Ovary (tissue), 9 donors: ENCODE data around the gene RAP1GAP. TPM values are rescaled to one million over a fixed set of nuclear protein-coding genes. Genes with fewer than 3 reads are reported as not detected.
"Not testable (repeated sequence)": the region's sequence is repeated elsewhere in the genome, so short reads cannot be mapped to it uniquely, and the experiment has no call there.

Experiments
- DNase-seq, 5 donors: peaks; one replicate each; pipeline ENCODE4 v3.0.0-alpha.2; 2019 to 2020
- H3K27ac ChIP-seq, 2 donors: fragments of 200-600 bp; one replicate each; pipeline versions ENCODE4 v1.5.1 to v1.8.0; 2019 to 2022
- H3K27me3 ChIP-seq: fragments of 200-600 bp; one replicate; pipeline ENCODE4 v1.8.0; 2022
- H3K36me3 ChIP-seq: fragments of 200-600 bp; sonication (generic); one replicate; pipeline ENCODE4 v1.5.1; 2019
- H3K4me1 ChIP-seq: one replicate; pipeline ENCODE4 v1.8.1; 2013; ENCODE audit warnings: mild to moderate bottlenecking, moderate library complexity; ENCODE audit not compliant: insufficient read depth
- H3K4me3 ChIP-seq: fragments of 200-600 bp; sonication (generic); one replicate; pipeline ENCODE4 v1.5.1; 2017
- H3K9me3 ChIP-seq, 2 donors: fragments of 200-600 bp in 1 of 2; sonication (generic) in 1 of 2; one replicate each; pipeline versions ENCODE4 v1.5.1 to v1.8.1; 2013 to 2019; ENCODE audit warnings: mild to moderate bottlenecking in 1 of 2, moderate library complexity in 1 of 2
- CTCF ChIP-seq, 3 donors: fragments of 450-650 bp in 2 of 3; fragments of 200-600 bp in 1 of 3; IDR thresholded peaks; one replicate each; pipeline versions ENCODE4 v1.5.1 to v1.8.0; 2016 to 2022; ENCODE audit warnings: antibody characterized with exemption in 3 of 3, mild to moderate bottlenecking in 1 of 3
- EP300 ChIP-seq: sonication (generic); formaldehyde crosslinking; IDR thresholded peaks from one replicate; pipeline ENCODE4 v1.6.1; 2017; ENCODE audit warnings: antibody characterized with exemption
- POLR2A ChIP-seq: fragments of 450-650 bp; IDR thresholded peaks from one replicate; pipeline ENCODE4 v1.6.1; 2017; ENCODE audit warnings: antibody characterized with exemption, mild to moderate bottlenecking, moderate library complexity
- WGBS, 3 donors: extraction: QIAGEN DNeasy Blood & Tissue Kit in 1 of 3; methylation state at CpG; one replicate each; pipeline versions ENCODE4 v1.1.5 to v1.1.7; 2013 to 2017; 5-methylcytosine and 5-hydroxymethylcytosine counted together
- intact Hi-C, 4 donors: fragments of 100-400 bp; cut with DNase I; formaldehyde crosslinking; loops; one replicate each; pipeline versions ENCODE4 v1.11.0 to v1.15.1; 2022 to 2023
- polyA plus RNA-seq, 2 donors: library from polyadenylated mRNA; stranded (reverse); fragments of 200-250 nt in 1 of 2; fragments of 350-450 nt in 1 of 2; fragmentation: Illumina TruSeq in 1 of 2; extraction: RNeasy Lipid Tissue Mini Kit (QIAGEN cat#74804) in 1 of 2; gene quantifications; one replicate each; pipeline ENCODE4 v1.2.3, GENCODE V29; 2013 to 2014
- total RNA-seq, 7 donors: library from RNA; depleted of rRNA in 2 of 7; stranded (reverse); fragments of >200 nt in 2 of 7; fragmentation: NEBNext Ultra II Directional in 3 of 7; extraction: Animal tissue kit (Norgen Biotek cat#: 25700) in 3 of 7; gene quantifications; one replicate each; pipeline versions ENCODE4 v1.1.0 to v1.2.4, GENCODE V29; 2016 to 2023
- donor health status: DM: no; HTN: no; CAD: no; lungs with moderate emphysema.
- donor health status: DM: no; HTN: no; CAD: no.
- donor health status: Bipolar disorder and iron deficiency.
- donor health status: DM: yes; HTN: yes; CAD: no.
- donor health status: DM: no; HTN: no; CAD: no.
- donor health status: DM: yes; HTN: yes; CAD: no.

The RAP1GAP gene
- total and polyA plus RNA-seq, 9 donors: 0.60 to 9.4 (median 2.8) TPM

DNA sequence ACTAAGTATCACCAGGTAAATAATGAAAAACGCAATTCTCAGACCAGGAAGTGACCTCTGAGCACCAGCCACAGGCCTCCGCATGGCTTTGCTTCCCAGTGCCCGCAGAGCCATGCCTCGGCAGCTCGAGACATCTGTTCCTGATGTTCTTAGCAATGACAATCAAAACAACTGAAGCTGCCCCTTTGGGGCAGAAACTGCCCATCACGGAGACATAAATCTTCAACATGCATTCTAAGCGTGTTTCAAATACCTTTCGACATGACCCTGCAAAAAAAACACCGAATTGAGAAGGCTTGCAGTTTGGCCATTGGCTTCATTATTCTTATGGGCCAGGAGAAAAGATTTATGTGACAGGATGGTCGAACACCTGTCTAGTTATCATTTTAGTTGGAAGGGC, 5.8 kb upstream of the RAP1GAP start:
- DNase-seq: no peak
- peaks cover 12% of the 10 kb centered on the region for H3K4me1 ChIP-seq
- H3K27ac ChIP-seq: no peak overlapping the region
- H3K9me3 ChIP-seq: no peaks in the 10 kb centered on the region
- H3K4me3 ChIP-seq: no peak overlapping the region
- intact Hi-C loops: loop anchor here in 1 of 4 donors (5.0 kb wide), 1 partner anchor 743 kb away; no protein-coding TSS in a partner anchor
- no peaks in the 10 kb centered on the region for H3K36me3 ChIP-seq
- no peaks in the 10 kb centered on the region for H3K27me3 ChIP-seq
- 84 to 86% (median 85%) methylated on average over 10 of the region's 10 CpGs for WGBS, 3 donors
- TF ChIP-seq POLR2A (no peak), CTCF (IDR thresholded peaks at IDR 0.05) (no peak), EP300 (no peak)

DNA sequence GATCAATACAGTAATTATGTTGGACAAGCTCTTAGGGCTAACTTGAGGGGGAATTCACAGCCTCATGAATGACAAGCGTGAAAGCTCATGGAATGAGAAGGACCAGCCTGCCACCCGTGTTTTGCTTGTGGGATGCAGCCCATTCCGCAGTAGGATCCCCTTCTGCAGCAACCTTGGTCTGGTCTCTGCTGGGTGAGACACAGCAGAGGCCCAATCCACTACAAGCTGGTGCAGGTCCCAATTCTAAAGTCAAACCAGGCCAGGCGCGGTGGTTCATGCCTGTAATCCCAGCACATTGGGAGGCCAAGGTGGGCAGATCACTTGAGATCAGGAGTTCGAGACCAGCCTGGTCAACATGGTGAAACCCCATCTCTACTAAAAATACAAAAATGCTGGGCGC, 4.7 kb upstream of the RAP1GAP start:
- H3K27me3 ChIP-seq, H3K36me3 ChIP-seq, H3K9me3 ChIP-seq, intact Hi-C loops, DNase-seq, H3K4me3 ChIP-seq, H3K27ac ChIP-seq: not testable (repeated sequence)
- H3K4me1 ChIP-seq: peaks cover 17% of the 10 kb centered on the region
- 68 to 78% (median 70%) methylated on average over 7 of the region's 7 CpGs for WGBS, 3 donors

DNA sequence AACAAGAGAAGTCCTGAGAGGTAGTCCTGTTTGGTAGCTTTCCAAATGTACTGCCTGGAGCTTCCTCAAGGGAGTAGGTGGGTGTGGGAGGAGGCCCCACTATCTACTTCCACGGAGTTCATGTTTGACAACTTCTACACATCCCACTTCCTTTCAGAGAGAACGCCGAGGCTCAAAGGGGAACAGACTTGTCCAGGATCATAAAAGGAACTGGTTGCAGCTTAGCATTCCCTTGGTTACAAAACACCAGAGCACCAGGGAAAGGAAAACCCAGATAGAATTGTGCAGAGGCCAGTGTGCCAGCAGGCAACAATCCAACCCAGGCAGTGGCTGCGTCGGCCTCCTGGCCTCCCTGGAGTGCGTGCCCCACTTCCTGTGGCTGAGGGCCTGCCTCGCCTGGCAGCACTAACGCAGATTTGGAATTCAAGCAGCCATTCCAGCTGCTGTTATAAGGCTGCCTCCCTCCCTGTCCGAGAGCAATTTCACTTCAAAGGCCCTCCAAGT, 4.2 kb upstream of the RAP1GAP start:
- Histone ChIP-seq H3K4me1 (peaks cover 17% of the 10 kb centered on the region), H3K4me3 (no peak overlapping the region), H3K9me3 (no peaks in the 10 kb centered on the region), H3K36me3 (no peaks in the 10 kb centered on the region), H3K27me3 (no peaks in the 10 kb centered on the region), H3K27ac (no peak overlapping the region)
- peak; percentile 56 to 70 (median 61) for DNase-seq
- intact Hi-C loops: no loop called here
- TF ChIP-seq EP300 (no peak), POLR2A (no peak), CTCF (IDR thresholded peaks at IDR 0.05) (no peak)
- WGBS, 3 donors: 1 to 3% (median 1%) methylated on average over 9 of the region's 9 CpGs

DNA sequence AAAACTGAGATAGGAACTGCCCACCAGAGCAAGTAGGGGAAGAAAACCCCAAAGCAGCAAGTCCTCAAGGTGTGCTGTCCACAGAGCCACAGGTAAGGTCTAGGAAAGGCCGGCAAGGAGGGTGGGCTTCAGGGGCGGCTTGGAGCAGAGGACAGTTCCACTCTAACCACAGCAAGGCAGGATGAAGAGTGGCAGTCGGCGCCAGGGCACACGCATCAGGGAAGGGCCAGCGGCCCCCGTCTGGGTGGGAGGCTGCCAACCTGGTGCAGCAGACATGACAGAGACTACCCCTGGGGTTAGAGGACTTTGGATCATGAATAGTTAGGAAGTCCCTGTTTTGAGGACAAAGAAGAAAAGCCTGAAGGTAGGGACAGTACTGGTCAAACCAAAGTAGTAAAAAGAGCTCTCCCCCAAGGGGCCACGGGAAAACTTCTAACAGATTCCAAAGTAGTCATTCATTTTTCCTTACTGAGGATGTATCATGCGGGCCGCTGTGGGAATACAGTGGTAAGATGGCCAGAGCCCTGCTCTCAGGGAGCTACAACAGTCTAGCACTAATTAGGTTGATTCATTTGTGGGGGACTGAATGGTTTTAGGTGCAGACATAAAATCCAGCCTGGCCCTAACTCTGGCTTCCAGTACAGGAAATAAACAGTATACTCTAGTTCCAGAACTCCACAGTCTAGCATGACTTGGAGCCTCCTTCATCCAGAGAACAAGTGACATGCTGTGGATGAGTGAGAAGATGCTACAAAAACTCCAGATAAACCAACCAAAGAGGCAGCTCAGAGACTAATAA, 3.5 kb upstream of the RAP1GAP start:
- no peak for DNase-seq
- intact Hi-C loops: no loop called here
- TF ChIP-seq EP300: no peak
- TF ChIP-seq CTCF (IDR thresholded peaks at IDR 0.05): no peak
- TF ChIP-seq POLR2A: no peak
- Histone ChIP-seq H3K36me3 (no peaks in the 10 kb centered on the region), H3K27ac (no peak overlapping the region), H3K4me3 (no peak overlapping the region), H3K4me1 (peaks cover 17% of the 10 kb centered on the region), H3K27me3 (no peaks in the 10 kb centered on the region), H3K9me3 (no peaks in the 10 kb centered on the region)
- 38 to 52% (median 49%) methylated on average over 10 of the region's 10 CpGs for WGBS, 3 donors

GRCh38 chr1:21671915-21672314, 2.8 kb upstream of the RAP1GAP start:
- H3K36me3 ChIP-seq: no peaks in the 10 kb centered on the region
- H3K27ac ChIP-seq: no peak overlapping the region
- no peaks in the 10 kb centered on the region for H3K27me3 ChIP-seq
- peaks cover 17% of the 10 kb centered on the region for H3K4me1 ChIP-seq
- DNase-seq: no peak
- intact Hi-C loops: no loop called here
- no peak overlapping the region for H3K4me3 ChIP-seq
- TF ChIP-seq POLR2A: no peak
- no peak for TF ChIP-seq EP300
- TF ChIP-seq CTCF (IDR thresholded peaks at IDR 0.05): no peak
- no peaks in the 10 kb centered on the region for H3K9me3 ChIP-seq
- 12 to 28% (median 21%) methylated on average over 6 of the region's 6 CpGs for WGBS, 3 donors
